HCT116 (cell line): Measurements from ENCODE around the gene ARAP1. TPM values are rescaled to one million over a fixed set of nuclear protein-coding genes. Genes with fewer than 3 reads are reported as not detected.

Experiments used
- ATAC-seq: fragments of 200-7000 bp; cut with Tn5 transposase; 2 replicates; pipeline ENCODE4 v1.9.1; 2020; ENCODE audit warnings: mild to moderate bottlenecking, moderate library complexity
- BruUV-seq: library from RNA; stranded (reverse); fragments of 400-500 nt; replicated peaks from 2 replicates; lab custom pipeline; 2021; lab: Mats Ljungman, UMichigan
- CTCF ChIA-PET: fragments of 300-600 bp; sonication (Branson Sonifier 250); formaldehyde crosslinking; loops from one replicate; lab custom pipeline; 2021; ENCODE audit warnings: antibody characterized with exemption; lab: Charles Lee
- POLR2A ChIA-PET: fragments of 300-600, 350-600 bp; sonication (Branson Sonifier 250); formaldehyde crosslinking; loops from one replicate; lab custom pipeline; 2021; ENCODE audit warnings: antibody characterized with exemption; lab: Charles Lee
- RAD21 ChIA-PET, 2 experiments: fragments of 300-600 bp; sonication (Branson Sonifier 250); formaldehyde crosslinking; loops; one replicate each; lab custom pipeline; 2023; ENCODE audit warnings: low total read pairs in 2 of 2; ENCODE audit not compliant: uncharacterized antibody in 2 of 2, unreplicated experiment in 2 of 2, low non-redundant PET in 1 of 2; lab: Charles Lee
- DNase-seq: peaks from one replicate; pipeline ENCODE4 v3.0.0-alpha.2; 2010; ENCODE audit warnings: low read depth, low spot score
- H2AFZ ChIP-seq: fragments of 200-600 bp; shearing (Covaris generic), sonication (generic); 2 replicates; pipeline ENCODE4 v1.6.1; 2017; ENCODE audit warnings: low read depth, mixed run types, mixed read lengths, antibody characterized with exemption, low read length; ENCODE audit not compliant: poor library complexity, severe bottlenecking
- H3K27ac ChIP-seq: 2 replicates; pipeline ENCODE4 v1.5.1; 2012; ENCODE audit warnings: low read depth, low read length
- H3K27me3 ChIP-seq: fragments of 200-600 bp; sonication (generic); 2 replicates; pipeline ENCODE4 v1.6.1; 2016; ENCODE audit warnings: mixed run types, low read length, mixed read lengths; ENCODE audit not compliant: insufficient read depth
- H3K36me3 ChIP-seq, 2 experiments: fragments of 200-500 bp in 1 of 2; fragments of 200-600 bp in 1 of 2; sonication (Bioruptor generic) in 1 of 2; sonication (generic) in 1 of 2; 2 replicates each; pipeline versions ENCODE4 v1.5.1 to v1.6.1; 2014 to 2016; ENCODE audit warnings: low read length in 2 of 2, inconsistent platforms in 1 of 2, mixed read lengths in 1 of 2, mixed run types in 1 of 2; ENCODE audit not compliant: insufficient read depth in 2 of 2, control insufficient read depth in 1 of 2
- H3K4me1 ChIP-seq, 2 experiments: fragments of 200-600 bp in 1 of 2; sonication (generic) in 1 of 2; 2 replicates each; pipeline versions ENCODE4 v1.5.1 to v1.6.1; 2012 to 2017; ENCODE audit warnings: low read length in 2 of 2, inconsistent platforms in 1 of 2, mild to moderate bottlenecking in 1 of 2, mixed read lengths in 1 of 2, mixed run types in 1 of 2, moderate library complexity in 1 of 2; ENCODE audit not compliant: insufficient read depth in 2 of 2, control insufficient read depth in 1 of 2
- H3K4me2 ChIP-seq: fragments of 200-600 bp; sonication (generic); 2 replicates; pipeline ENCODE4 v1.6.1; 2017; ENCODE audit warnings: mixed run types, low read length, mixed read lengths
- H3K4me3 ChIP-seq, 2 experiments: fragments of 200-600 bp in 1 of 2; sonication (generic) in 1 of 2; replicated peaks in 1 of 2; 2 replicates each; pipeline ENCODE4 v1.5.1; 2011 to 2016; ENCODE audit warnings: low read length in 2 of 2, control low read depth in 1 of 2, low read depth in 1 of 2, mild to moderate bottlenecking in 1 of 2, mixed read lengths in 1 of 2, mixed run types in 1 of 2
- H3K79me2 ChIP-seq: fragments of 200-600 bp; sonication (generic); 2 replicates; pipeline ENCODE4 v1.6.1; 2017; ENCODE audit warnings: mild to moderate bottlenecking, mixed run types, low read length, moderate library complexity, mixed read lengths; ENCODE audit not compliant: insufficient read depth
- H3K9ac ChIP-seq: fragments of 200-600 bp; sonication (generic); 2 replicates; pipeline ENCODE4 v1.6.1; 2016; ENCODE audit warnings: low read length, mixed read lengths
- H3K9me2 ChIP-seq: fragments of 200-600 bp; sonication (generic), shearing (Covaris generic); 2 replicates; pipeline ENCODE4 v1.6.1; 2017; ENCODE audit warnings: mixed run types, mild to moderate bottlenecking, moderate library complexity; ENCODE audit not compliant: insufficient read depth
- H3K9me3 ChIP-seq, 2 experiments: fragments of 200-500 bp in 1 of 2; fragments of 200-600 bp in 1 of 2; sonication (Bioruptor generic) in 1 of 2; sonication (generic) in 1 of 2; 2 replicates each; pipeline ENCODE4 v1.6.1; 2014 to 2017; ENCODE audit warnings: low read length in 2 of 2, mixed read lengths in 2 of 2, inconsistent platforms in 1 of 2, low read depth in 1 of 2, mild to moderate bottlenecking in 1 of 2, mixed run types in 1 of 2, moderate library complexity in 1 of 2; ENCODE audit not compliant: control insufficient read depth in 1 of 2, insufficient read depth in 1 of 2
- H4K20me1 ChIP-seq: fragments of 200-600 bp; sonication (generic), shearing (Covaris generic); 2 replicates; pipeline ENCODE4 v1.6.1; 2017; ENCODE audit warnings: mixed run types, mild to moderate bottlenecking, moderate library complexity; ENCODE audit not compliant: insufficient read depth
- ATF3 ChIP-seq: IDR thresholded peaks from 2 replicates; pipeline ENCODE4 v1.6.1; 2012
- CBX3 ChIP-seq: IDR thresholded peaks from 2 replicates; pipeline ENCODE4 v1.6.1; 2012; ENCODE audit warnings: low read depth
- CTCF ChIP-seq, 3 experiments: fragments of 200-600 bp in 1 of 3; sonication (generic) in 1 of 3; IDR thresholded peaks in 2 of 3; conservative IDR thresholded peaks in 1 of 3; 2 replicates each; pipeline ENCODE4 v1.5.1; 2012 to 2017; ENCODE audit warnings: low read depth in 2 of 3, low read length in 2 of 3, antibody characterized with exemption in 1 of 3, borderline replicate concordance in 1 of 3, control low read depth in 1 of 3, mild to moderate bottlenecking in 1 of 3, mixed read lengths in 1 of 3, mixed run types in 1 of 3, moderate library complexity in 1 of 3; ENCODE audit not compliant: insufficient read depth in 1 of 3
- EGR1 ChIP-seq: IDR thresholded peaks from 2 replicates; pipeline ENCODE4 v1.6.1; 2012; ENCODE audit warnings: low read depth
- POLR2A ChIP-seq: IDR thresholded peaks from 2 replicates; pipeline ENCODE4 v1.7.0; 2011; ENCODE audit warnings: borderline replicate concordance; ENCODE audit not compliant: insufficient read depth, insufficient read length; ENCODE audit errors: extremely low read depth
- POLR2AphosphoS5 ChIP-seq: IDR thresholded peaks from 2 replicates; pipeline ENCODE4 v1.6.1; 2011; ENCODE audit warnings: mild to moderate bottlenecking, low read depth, low read length, moderate library complexity
- RAD21 ChIP-seq: IDR thresholded peaks from 2 replicates; pipeline ENCODE4 v1.6.1; 2012; ENCODE audit warnings: low read depth, mild to moderate bottlenecking
- REST ChIP-seq: IDR thresholded peaks from 2 replicates; pipeline ENCODE4 v1.6.1; 2012; ENCODE audit warnings: low read depth
- SIN3A ChIP-seq: IDR thresholded peaks from 2 replicates; pipeline ENCODE4 v1.6.1; 2012; ENCODE audit warnings: low read depth
- SP1 ChIP-seq: IDR thresholded peaks from 2 replicates; pipeline ENCODE4 v1.6.1; 2012; ENCODE audit warnings: low read depth
- SRF ChIP-seq: IDR thresholded peaks from 2 replicates; pipeline ENCODE4 v1.6.1; 2012; ENCODE audit warnings: low read depth
- TCF7L2 ChIP-seq: IDR thresholded peaks from 2 replicates; pipeline ENCODE4 v1.7.0; 2011; ENCODE audit warnings: borderline replicate concordance, inconsistent platforms; ENCODE audit not compliant: insufficient read depth, insufficient read length; ENCODE audit errors: extremely low read depth
- intact Hi-C: fragments of 100-400 bp; cut with micrococcal nuclease; formaldehyde crosslinking; loops from 2 replicates; pipeline ENCODE4 v1.10.0; 2022
- total RNA-seq: library from RNA; stranded (reverse); gene quantifications from one replicate; pipeline ENCODE4 v1.2.1, GENCODE V29; 2021; ENCODE audit not compliant: unreplicated experiment

Gene ARAP1
- total RNA-seq, 1 experiment from 2014 or later, result 57.4 TPM

DNA sequence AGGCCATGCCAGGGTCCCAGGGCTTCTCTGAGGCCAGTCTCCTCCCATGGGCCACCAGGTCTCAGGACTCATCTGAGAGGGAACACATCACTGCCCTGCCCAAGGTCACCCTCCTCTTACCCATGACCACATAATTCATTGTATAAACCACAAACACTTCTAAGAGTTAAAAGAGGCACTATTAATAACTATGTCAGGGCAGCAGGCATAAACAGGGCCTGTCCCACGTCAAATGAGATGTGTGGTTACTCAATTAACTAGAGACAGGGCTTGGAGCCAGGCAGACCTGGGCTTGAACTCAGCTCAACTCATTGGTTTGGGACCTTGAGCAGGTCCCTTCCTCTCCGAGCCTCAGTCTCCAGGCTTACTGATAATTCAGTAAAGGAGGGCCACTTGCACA lies 33.1 kb downstream of the ARAP1 start:
- CTCF ChIA-PET, result no interaction called here
- ATAC-seq, result no peak
- H3K79me2 ChIP-seq, result peaks cover 25% of the 10 kb centered on the region

DNA sequence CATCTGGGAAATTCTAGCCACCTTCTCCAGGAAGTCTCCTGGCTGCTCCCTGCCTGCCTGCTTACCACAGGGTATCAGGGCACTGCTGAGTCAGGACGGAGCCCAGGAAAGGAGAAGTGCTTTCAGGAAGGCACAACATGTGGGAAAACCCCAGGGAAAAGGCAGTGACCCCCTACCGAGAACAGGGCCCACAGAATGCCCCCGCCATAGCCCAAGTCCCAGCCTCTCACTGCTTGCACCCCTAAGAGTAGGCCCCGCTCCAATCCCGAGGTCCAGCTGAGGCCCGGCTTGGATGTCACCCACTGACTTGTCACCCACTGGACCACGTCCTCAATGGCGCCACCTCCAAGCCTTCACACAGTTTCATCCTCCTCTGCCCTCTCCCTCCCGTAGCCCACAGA lies 34.1 kb downstream of the ARAP1 start:
- CTCF ChIA-PET, result no interaction called here
- Histone ChIP-seq H3K27ac (no peak overlapping the region), H3K9me2 (no peaks in the 10 kb centered on the region), H3K9me3 (no peaks in the 10 kb centered on the region), H3K79me2 (peaks cover 25% of the 10 kb centered on the region), H3K36me3 (no peaks in the 10 kb centered on the region; a peak in 1 of 4 replicates), H3K4me1 (peaks cover 8 to 21% of the 10 kb centered on the region in 2 experiments), H3K4me2 (no peak overlapping the region), H3K4me3 (no peak overlapping the region), H4K20me1 (no peaks in the 10 kb centered on the region), H3K27me3 (no peaks in the 10 kb centered on the region), H3K9ac (no peak overlapping the region), H2AFZ (no peak overlapping the region)
- POLR2A ChIA-PET, result no interaction called here
- no peak for TF ChIP-seq CTCF (IDR thresholded peaks at IDR 0.05 in 2 of 3, conservative IDR thresholded peaks at IDR 0.05 in 1 of 3; ENCODE audit: borderline replicate concordance in 1 of 3, insufficient read depth in 1 of 3, low read depth in 2 of 3, low read length in 2 of 3)
- TF ChIP-seq REST, result no peak
- DNase-seq (no peak), ATAC-seq (no peak)
- BruUV-seq, result no TSS peak
- RAD21 ChIA-PET, result interaction anchor here in 1 of 2 experiments (1.3 kb wide), 1 partner anchor 460 kb away, joined by 3 read pairs; no protein-coding TSS in a partner anchor
- intact Hi-C loops, result no loop called here

More for the DNA sequence above, 33.1 kb downstream of the ARAP1 start:
- POLR2A ChIA-PET, result no interaction called here
- TF ChIP-seq TCF7L2, result no peak
- no peak for TF ChIP-seq SRF
- TF ChIP-seq CBX3, result no peak
- TF ChIP-seq POLR2A, result no peak
- no peak for TF ChIP-seq POLR2AphosphoS5
- no peak for TF ChIP-seq SIN3A
- TF ChIP-seq ATF3, result no peak
- no peak for TF ChIP-seq RAD21
- no peak for TF ChIP-seq EGR1
- TF ChIP-seq SP1, result no peak
- no peak overlapping the region for H2AFZ ChIP-seq
- no peak overlapping the region for H3K9ac ChIP-seq
- H3K4me2 ChIP-seq, result no peak overlapping the region
- peaks cover 8 to 21% of the 10 kb centered on the region in 2 experiments for H3K4me1 ChIP-seq
- DNase-seq, result no peak
- RAD21 ChIA-PET, result interaction anchor here in 1 of 2 experiments (0.5 kb wide), 1 partner anchor 1422 kb away, joined by 3 read pairs; no protein-coding TSS in a partner anchor
- BruUV-seq, result no TSS peak
- H3K4me3 ChIP-seq, result no peak overlapping the region
- H3K36me3 ChIP-seq, result no peaks in the 10 kb centered on the region; a peak in 1 of 4 replicates
- no peaks in the 10 kb centered on the region for H4K20me1 ChIP-seq
- H3K9me2 ChIP-seq, result no peaks in the 10 kb centered on the region
- H3K27me3 ChIP-seq, result no peaks in the 10 kb centered on the region
- no peaks in the 10 kb centered on the region for H3K9me3 ChIP-seq
- intact Hi-C loops, result no loop called here
- no peak overlapping the region for H3K27ac ChIP-seq
